OCI-LY1 (cell line): ENCODE measurements around the gene EDC4.

Experiments used
- H2AFZ ChIP-seq: fragments of 200-600 bp; sonication (generic), shearing (Covaris generic); 2 replicates; pipeline ENCODE4 v1.6.0; 2014; ENCODE audit warnings: antibody characterized with exemption, mild to moderate bottlenecking, low read length
- H3F3A ChIP-seq: fragments of 200-600 bp; sonication (generic), shearing (Covaris generic); 2 replicates; pipeline ENCODE4 v1.6.0; 2014; ENCODE audit warnings: mild to moderate bottlenecking, antibody characterized with exemption, low read length, moderate library complexity; ENCODE audit not compliant: insufficient read depth
- H3K27ac ChIP-seq: fragments of 200-600 bp; sonication (generic); 2 replicates; pipeline ENCODE4 v1.5.1; 2014; ENCODE audit warnings: low read length, mixed run types, mild to moderate bottlenecking, low read depth; ENCODE audit not compliant: poor library complexity, severe bottlenecking
- H3K27me3 ChIP-seq: fragments of 200-600 bp; sonication (generic); 2 replicates; pipeline ENCODE4 v1.6.0; 2014; ENCODE audit warnings: antibody characterized with exemption, mild to moderate bottlenecking, low read length, moderate library complexity; ENCODE audit not compliant: insufficient read depth
- H3K36me3 ChIP-seq: fragments of 200-600 bp; sonication (generic); 2 replicates; pipeline ENCODE4 v1.6.1; 2014; ENCODE audit warnings: mild to moderate bottlenecking, antibody characterized with exemption, low read length, moderate library complexity, mixed read lengths; ENCODE audit not compliant: insufficient read depth
- H3K4me1 ChIP-seq: fragments of 200-600 bp; sonication (generic); 2 replicates; pipeline ENCODE4 v1.5.1; 2014; ENCODE audit warnings: mild to moderate bottlenecking, low read length, moderate library complexity; ENCODE audit not compliant: insufficient read depth, severe bottlenecking
- H3K4me2 ChIP-seq: fragments of 200-600 bp; sonication (generic), shearing (Covaris generic); 2 replicates; pipeline ENCODE4 v1.6.1; 2014; ENCODE audit warnings: low read length
- H3K4me3 ChIP-seq: fragments of 200-600 bp; sonication (generic); 2 replicates; pipeline ENCODE4 v1.5.1; 2014; ENCODE audit warnings: low read length, low read depth, mild to moderate bottlenecking, mixed read lengths; ENCODE audit not compliant: poor library complexity, severe bottlenecking
- H3K79me2 ChIP-seq: fragments of 200-600 bp; shearing (Covaris generic); 2 replicates; pipeline ENCODE4 v1.6.1; 2016; ENCODE audit warnings: mixed run types, low read length, mixed read lengths; ENCODE audit not compliant: insufficient read depth
- H3K9ac ChIP-seq: fragments of 200-600 bp; sonication (generic), shearing (Covaris generic); 2 replicates; pipeline ENCODE4 v1.6.1; 2014; ENCODE audit warnings: mild to moderate bottlenecking, low read length, mixed read lengths
- H3K9me2 ChIP-seq: fragments of 200-600 bp; sonication (generic), shearing (Covaris generic); 2 replicates; pipeline ENCODE4 v1.6.1; 2014; ENCODE audit warnings: low read depth, mild to moderate bottlenecking, low read length, mixed read lengths
- H3K9me3 ChIP-seq: fragments of 200-600 bp; shearing (Covaris generic); 2 replicates; pipeline ENCODE4 v1.6.1; 2014; ENCODE audit warnings: low read length, mixed read lengths
- H4K20me1 ChIP-seq: fragments of 200-600 bp; sonication (generic), shearing (Covaris generic); 2 replicates; pipeline ENCODE4 v1.6.0; 2016; ENCODE audit warnings: mild to moderate bottlenecking, low read length; ENCODE audit not compliant: insufficient read depth
- CTCF ChIP-seq: fragments of 200-600 bp; sonication (generic), shearing (Covaris generic); IDR thresholded peaks from 2 replicates; pipeline ENCODE4 v1.5.1; 2017; ENCODE audit warnings: mild to moderate bottlenecking, antibody characterized with exemption, low read length, moderate library complexity, mixed read lengths
- EZH2 ChIP-seq: fragments of 200-600 bp; sonication (generic), shearing (Covaris generic); IDR thresholded peaks from 2 replicates; pipeline ENCODE4 v1.8.0; 2017; ENCODE audit warnings: borderline replicate concordance, mixed run types, mild to moderate bottlenecking, antibody characterized with exemption, low read length, moderate library complexity, mixed read lengths

Gene EDC4

DNA sequence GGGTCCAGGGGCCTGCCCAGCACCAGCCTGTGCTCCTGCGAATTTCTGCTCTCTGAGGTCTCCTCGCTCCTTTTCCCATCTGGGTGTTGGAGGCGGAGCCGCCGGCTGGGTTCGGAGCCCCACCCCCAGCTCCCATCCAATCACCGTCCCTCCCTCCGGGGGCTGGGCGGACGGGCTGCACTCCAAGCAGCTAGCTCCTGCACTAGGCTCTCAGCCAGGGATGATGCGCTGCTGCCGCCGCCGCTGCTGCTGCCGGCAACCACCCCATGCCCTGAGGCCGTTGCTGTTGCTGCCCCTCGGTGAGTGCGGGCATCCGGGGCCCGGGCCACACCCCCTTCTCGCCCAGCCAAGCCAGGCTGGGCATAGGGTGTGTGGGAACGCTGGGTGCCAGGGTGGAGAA is 11.8 kb downstream of the EDC4 start, which contains the start of gene NRN1L:
TSS of gene NRN1L (plus strand) at position 202 of the 400 bp plus-strand sequence. CDS start at position 221, 19 bp downstream.
- H3K4me3 ChIP-seq = no peak within 1 kb of the TSS
- H3K79me2 ChIP-seq = no peaks in the 10 kb centered on the region
- no peak within 1 kb of the TSS for H3K9ac ChIP-seq
- H2AFZ ChIP-seq = no peak within 1 kb of the TSS
- no peaks in the 10 kb centered on the region for H3K4me1 ChIP-seq
- H3K4me2 ChIP-seq = no peak within 1 kb of the TSS
- no peaks in the 10 kb centered on the region for H3K9me3 ChIP-seq
- TF ChIP-seq CTCF = no peak
- no peak for TF ChIP-seq EZH2
- H3K27me3 ChIP-seq = no peaks in the 10 kb centered on the region
- no peaks in the 10 kb centered on the region for H3F3A ChIP-seq
- H3K27ac ChIP-seq = no peak within 1 kb of the TSS
- no peaks in the 10 kb centered on the region for H4K20me1 ChIP-seq
- peaks cover 68% of the 10 kb centered on the region for H3K36me3 ChIP-seq
- no peaks in the 10 kb centered on the region for H3K9me2 ChIP-seq

DNA sequence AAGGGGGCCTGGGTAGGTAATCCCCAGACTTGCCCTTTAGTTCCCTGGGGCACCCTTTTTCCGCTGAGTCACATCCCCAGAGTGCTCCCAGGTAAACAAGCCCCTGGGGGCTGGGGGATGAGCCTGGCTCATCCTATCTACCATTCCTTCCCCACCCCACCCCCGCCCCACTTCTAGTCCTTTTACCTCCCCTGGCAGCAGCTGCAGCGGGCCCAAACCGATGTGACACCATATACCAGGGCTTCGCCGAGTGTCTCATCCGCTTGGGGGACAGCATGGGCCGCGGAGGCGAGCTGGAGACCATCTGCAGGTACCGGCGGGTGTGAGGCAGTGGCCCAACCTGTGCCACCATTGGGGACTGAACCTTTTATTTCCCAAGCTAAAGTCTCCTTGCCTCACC is 12.7 kb downstream of the EDC4 start:
- Histone ChIP-seq H3K4me2 (no peak overlapping the region), H3K79me2 (no peaks in the 10 kb centered on the region), H3K36me3 (peaks cover 60% of the 10 kb centered on the region), H4K20me1 (no peaks in the 10 kb centered on the region), H3K27me3 (no peaks in the 10 kb centered on the region), H3K27ac (no peak overlapping the region), H3K9me2 (no peaks in the 10 kb centered on the region), H3K4me3 (no peak overlapping the region), H2AFZ (no peak overlapping the region), H3K9me3 (no peaks in the 10 kb centered on the region), H3F3A (no peaks in the 10 kb centered on the region), H3K9ac (no peak overlapping the region), H3K4me1 (no peaks in the 10 kb centered on the region)
- no peak for TF ChIP-seq EZH2
- no peak for TF ChIP-seq CTCF

GRCh38 chr16:67885976-67886375 is 13.1 kb downstream of the EDC4 start:
- H3K27ac ChIP-seq = no peak overlapping the region
- H3K9ac ChIP-seq = no peak overlapping the region
- H3K36me3 ChIP-seq = peaks cover 55% of the 10 kb centered on the region
- no peaks in the 10 kb centered on the region for H3K79me2 ChIP-seq
- no peaks in the 10 kb centered on the region for H3K9me3 ChIP-seq
- no peaks in the 10 kb centered on the region for H3K4me1 ChIP-seq
- H2AFZ ChIP-seq = no peak overlapping the region
- H3F3A ChIP-seq = no peaks in the 10 kb centered on the region
- no peaks in the 10 kb centered on the region for H3K9me2 ChIP-seq
- no peak for TF ChIP-seq EZH2
- no peak for TF ChIP-seq CTCF
- no peaks in the 10 kb centered on the region for H4K20me1 ChIP-seq
- no peak overlapping the region for H3K4me3 ChIP-seq
- H3K27me3 ChIP-seq = no peaks in the 10 kb centered on the region
- H3K4me2 ChIP-seq = no peak overlapping the region
